Ammon's horn (tissue), 1 donor: ENCODE measurements around the gene LRRC4C.

ENCODE experiments used
- DNase-seq: peaks from one replicate; pipeline ENCODE4 v3.0.0-alpha.2; 2016; ENCODE audit warnings: low spot score

LRRC4C gene

DNA sequence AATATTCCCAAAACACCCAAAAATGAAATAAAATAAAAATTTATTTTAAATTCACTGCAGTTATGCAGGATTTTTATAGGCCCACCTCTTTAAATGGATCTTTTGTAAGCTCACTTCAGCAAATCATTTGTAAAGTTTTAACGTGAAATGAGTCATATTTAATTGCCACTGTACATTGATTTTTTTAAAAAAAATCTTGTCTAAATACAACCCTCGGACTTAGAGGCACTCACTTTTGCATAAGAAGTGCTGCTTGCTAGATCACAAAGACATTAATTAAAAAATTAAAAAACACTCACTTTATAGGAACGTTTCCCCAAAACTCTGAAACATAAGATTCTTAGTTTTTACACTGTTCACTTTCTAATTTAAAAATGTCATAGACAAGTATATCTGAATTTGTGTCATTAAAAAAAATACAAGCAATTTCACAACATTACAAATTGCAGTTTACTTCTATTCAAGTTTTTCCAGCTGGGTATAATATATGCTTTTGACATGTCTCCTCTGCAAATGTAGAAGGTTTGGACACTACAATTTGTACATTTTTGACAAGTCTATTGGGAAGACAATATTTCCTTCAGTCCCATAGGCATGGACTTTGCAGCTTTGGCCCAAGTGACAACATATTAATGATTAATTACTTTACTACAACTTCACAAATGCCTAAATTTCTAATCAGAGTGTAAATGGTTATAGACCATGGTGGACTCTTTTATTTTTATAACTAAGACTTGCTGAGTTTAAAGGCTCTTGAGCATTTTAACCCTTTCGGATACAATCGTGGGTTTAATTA, 1088.4 kb downstream of the LRRC4C start:
- DNase-seq = no peak

DNA sequence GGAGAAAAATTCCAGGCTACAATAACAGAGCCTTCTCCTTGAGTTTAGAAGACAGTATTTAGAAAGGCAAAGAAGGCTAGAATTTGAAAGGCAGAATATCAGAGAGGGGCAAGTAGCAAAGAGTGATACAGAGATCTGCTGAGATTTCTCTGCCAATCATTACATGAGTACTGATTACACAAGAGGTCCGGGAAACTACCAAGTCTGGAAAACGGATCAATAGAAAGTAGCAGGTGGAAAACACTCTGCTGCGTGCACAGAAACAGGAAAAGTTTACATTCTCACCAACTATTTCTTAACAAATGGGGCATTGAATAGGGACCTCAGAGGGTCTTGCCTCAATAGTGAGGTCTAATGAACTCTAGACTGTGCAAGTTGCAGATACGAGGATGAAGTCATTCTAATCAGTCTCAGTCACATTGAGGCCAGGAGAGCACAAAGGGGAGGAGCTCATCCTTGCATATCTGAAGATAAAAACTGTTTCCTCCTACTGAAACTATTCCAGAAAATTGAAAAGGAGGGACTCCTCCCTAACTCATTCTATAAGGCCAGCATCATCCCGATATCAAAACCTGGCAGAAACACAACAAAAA, 1099.2 kb downstream of the LRRC4C start:
- DNase-seq = no peak

DNA sequence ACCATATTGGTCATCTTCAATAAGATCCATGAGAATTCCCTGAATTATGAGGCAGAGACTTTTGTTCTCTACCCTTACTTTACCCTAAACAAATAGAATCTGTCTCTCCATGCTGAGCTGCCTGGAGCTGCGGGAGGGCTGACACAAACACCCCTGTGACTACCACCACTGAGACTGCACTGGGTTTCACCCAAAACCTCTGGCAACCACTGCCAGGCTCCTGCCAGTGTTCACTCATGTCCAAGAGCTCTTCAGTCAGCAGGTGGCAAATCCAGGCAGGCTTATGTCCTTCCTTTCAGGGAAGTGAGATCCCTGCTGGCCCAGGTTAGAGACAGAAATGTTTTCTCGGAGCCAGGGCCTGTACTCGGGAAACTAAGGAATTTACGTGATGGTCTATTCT, 1105.3 kb downstream of the LRRC4C start:
- DNase-seq = no peak

DNA sequence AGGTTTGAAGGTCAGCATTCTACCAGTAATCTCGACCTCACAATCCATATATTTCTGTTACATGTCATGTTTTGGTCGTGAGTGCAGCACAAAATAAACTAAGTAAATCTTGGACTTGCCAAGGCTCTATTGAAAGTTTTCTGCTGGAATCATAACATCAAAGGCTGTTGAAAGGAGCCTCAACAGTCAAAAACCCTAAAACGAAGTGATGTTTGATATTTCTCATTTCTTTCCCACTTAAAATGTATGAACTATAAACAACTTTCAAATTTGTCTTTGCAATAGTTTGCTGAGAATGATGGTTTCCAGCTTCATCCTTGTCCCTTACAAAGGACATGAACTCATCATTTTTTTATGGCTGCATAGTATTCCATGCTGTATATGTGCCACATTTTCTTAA, 1118.5 kb downstream of the LRRC4C start:
- no peak for DNase-seq

DNA sequence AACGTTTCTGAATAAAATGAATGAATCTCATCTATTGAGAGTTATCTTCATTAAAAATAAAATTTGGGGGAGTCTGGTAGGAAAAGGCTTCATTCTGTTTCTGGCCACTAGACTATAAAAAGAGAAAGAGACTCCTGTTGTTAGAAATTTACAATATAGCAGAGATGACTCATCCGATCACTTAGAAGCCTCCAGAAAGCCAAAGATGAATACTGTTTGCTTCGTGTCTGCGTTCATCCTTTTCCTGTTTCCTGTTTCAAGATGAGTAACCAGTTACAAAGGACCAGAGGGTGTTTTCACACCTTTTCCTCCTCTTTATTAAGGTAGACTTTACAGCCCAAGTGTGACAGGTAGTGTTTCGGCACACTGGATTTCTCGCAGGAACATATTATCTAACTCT, 1120.7 kb downstream of the LRRC4C start:
- DNase-seq = no peak

GRCh38 chr11:40338062-40338461, 1121.4 kb downstream of the LRRC4C start:
- no peak for DNase-seq

DNA sequence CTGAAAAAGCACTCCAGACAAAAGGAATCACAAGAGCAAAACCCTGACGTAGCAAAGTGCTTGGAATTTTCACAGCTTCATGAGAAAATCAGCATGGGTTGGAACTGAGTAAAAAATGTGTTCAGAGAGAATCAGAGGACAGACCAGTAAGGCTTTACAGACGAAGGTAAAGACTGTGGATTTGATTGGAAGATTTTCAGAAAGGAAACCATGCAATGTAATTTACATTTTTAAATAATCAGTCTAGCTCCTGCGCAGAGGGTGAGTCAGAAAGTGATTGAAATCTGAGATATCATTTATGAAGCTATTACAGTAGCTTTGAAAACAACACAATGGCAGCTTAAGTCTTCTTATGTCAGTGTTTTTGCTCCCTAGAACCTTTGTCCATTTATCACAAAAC, 1122.3 kb downstream of the LRRC4C start:
- DNase-seq = no peak

GRCh38 chr11:40328890-40329614, 1130.4 kb downstream of the LRRC4C start:
- peak; percentile 7 for DNase-seq

DNA sequence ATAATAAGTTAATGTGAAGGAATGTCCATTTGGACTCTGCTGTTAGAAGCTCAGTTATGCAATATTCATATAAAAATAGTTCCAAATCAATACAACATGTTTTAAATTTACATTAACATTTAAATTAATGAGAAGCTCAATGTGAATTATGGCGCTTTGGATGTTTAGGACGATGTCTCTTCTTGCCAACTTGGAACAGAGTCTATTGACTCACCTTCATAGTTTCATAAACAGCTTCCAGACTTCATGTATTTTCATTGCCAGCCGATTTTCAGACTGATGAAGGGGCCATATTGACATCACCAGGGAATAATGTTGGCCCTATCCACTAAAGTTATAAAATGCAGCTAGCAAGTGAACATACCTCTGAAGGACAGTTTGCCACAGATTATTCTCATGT, 1136.2 kb downstream of the LRRC4C start:
- DNase-seq = no peak

DNA sequence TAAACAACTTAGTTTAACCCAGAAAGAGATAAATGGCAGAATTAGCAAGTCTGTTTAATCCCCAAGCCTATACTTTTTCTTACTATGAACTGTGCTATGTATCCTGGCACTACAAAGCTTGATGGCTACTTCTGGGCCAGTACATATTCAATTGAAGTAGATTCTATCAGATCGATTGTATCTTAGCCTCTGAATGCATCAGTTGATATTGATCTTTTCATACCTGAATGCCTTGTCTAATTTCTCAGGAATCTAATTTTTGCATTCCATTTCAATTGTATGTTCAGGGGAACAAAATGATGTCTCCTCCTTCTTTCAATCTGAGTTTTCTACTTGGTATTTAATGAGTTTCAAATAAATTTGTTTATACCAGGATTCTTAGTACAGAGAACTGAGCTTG, 1137.9 kb downstream of the LRRC4C start:
- no peak for DNase-seq

GRCh38 chr11:40316171-40316570, 1143.3 kb downstream of the LRRC4C start:
- no peak for DNase-seq

DNA sequence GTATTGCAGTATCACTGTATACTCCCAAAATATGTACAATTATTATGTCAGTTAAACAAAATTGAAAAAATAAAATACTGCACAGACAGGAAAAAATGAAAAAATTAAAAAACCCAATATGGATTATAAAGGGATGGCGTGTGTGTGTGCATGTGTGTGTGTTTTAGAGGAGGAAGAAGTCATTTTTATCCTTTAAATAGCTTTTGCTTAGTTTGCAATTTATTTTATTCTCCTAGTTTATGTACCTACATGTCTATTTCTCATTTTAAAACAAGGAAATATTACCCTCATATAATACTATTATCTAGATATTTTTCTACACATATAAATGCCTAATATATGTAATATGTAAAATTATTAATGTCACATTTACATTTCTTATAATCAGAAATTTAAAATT, 1144.3 kb downstream of the LRRC4C start:
- no peak for DNase-seq

GRCh38 chr11:40314327-40314726, 1145.1 kb downstream of the LRRC4C start:
- peak; percentile 5 for DNase-seq

GRCh38 chr11:40306938-40307548, 1152.4 kb downstream of the LRRC4C start:
- DNase-seq = peak; percentile 76

DNA sequence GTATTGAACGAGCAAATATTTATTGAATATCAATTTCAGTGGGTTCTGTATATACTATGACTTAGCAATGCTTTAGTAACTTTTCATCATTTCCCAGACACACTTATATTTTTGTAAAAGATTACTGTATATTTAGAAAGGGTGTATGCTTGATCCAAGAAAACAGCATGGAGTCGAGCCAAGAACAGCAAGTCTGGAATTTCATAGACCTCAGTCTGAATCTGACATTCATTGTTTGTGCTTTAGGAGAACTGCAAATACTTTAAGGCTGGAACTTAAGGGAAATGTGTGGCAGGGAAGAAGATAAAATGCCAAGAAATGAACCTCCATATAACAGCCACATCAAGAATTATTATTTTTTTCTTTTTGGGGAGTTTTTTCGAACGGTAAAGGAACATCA, 1156.8 kb downstream of the LRRC4C start:
- DNase-seq = no peak

DNA sequence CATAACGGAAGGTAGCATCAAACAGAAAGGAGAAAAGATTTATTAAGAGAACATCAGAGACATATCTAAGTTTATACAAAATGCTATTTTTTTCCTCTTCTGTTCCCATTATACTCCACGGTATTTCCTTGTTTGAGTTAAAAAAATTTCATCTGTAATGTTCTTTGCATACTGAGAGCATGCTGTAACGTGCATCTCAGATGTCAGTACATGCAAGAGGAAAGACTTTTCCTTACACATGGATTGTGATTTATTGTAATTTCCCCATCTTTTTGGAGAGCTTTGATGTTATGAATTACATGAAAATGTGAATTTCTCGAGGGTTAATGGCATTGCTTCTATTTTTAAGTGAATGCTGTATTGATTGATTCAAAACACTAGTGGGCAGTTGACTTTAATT, 1164.0 kb downstream of the LRRC4C start:
- no peak for DNase-seq

GRCh38 chr11:40294741-40295140, 1164.7 kb downstream of the LRRC4C start:
- DNase-seq = no peak

DNA sequence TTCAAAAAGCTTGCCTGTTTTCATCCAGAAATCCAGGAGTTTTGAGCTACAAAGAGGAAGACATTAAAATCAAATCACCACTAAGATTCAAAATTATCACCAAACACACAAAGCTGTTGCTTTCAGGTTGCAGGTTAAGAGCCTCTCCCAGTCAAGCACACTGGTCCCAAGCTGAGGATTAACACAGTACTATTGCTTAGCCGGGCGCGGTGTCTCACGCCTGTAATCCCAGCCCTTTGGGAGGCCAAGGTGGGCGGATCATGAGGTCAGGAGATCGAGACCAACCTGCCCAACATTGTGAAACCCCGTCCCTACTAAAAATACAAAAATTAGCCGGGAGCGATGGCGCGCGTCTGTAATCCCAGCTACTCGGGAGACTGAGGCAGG, 1165.1 kb downstream of the LRRC4C start:
- no peak for DNase-seq

- peak; percentile 96 for DNase-seq
Observed at GRCh38 chr11:40293655-40294348, 1165.7 kb downstream of the LRRC4C start.

GRCh38 chr11:40292721-40293508, 1166.5 kb downstream of the LRRC4C start:
- DNase-seq = no peak

DNA sequence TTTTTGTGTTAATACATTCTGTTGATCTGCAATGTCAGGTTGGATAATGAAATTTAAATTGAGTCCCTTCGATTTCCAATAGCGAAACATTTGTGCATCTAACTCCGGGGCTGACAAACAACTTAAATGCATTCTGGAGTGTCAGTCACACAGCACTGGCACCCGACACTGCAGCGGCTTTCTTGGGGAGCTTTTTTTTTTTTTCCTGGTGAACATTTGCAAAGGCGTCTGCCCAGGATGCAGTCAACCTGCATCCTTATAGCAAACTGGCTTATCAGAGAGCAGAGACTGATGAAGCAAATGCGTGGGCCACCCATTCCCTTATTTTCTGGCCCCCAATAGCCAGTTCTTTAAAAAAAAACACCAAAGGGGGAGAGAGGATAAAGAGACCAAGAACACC, 1167.7 kb downstream of the LRRC4C start:
- DNase-seq = no peak
